OCI-LY1 (cell line): Measurements from ENCODE around the gene SUFU.
A peak's percentile ranks its signal among the peaks of the same experiment; 100 is the strongest.

ENCODE experiments used
- H2AFZ ChIP-seq: fragments of 200-600 bp; sonication (generic), shearing (Covaris generic); 2 replicates; pipeline ENCODE4 v1.6.0; 2014; ENCODE audit warnings: antibody characterized with exemption, mild to moderate bottlenecking, low read length
- H3F3A ChIP-seq: fragments of 200-600 bp; sonication (generic), shearing (Covaris generic); 2 replicates; pipeline ENCODE4 v1.6.0; 2014; ENCODE audit warnings: mild to moderate bottlenecking, antibody characterized with exemption, low read length, moderate library complexity; ENCODE audit not compliant: insufficient read depth
- H3K27ac ChIP-seq: fragments of 200-600 bp; sonication (generic); 2 replicates; pipeline ENCODE4 v1.5.1; 2014; ENCODE audit warnings: low read length, mixed run types, mild to moderate bottlenecking, low read depth; ENCODE audit not compliant: poor library complexity, severe bottlenecking
- H3K27me3 ChIP-seq: fragments of 200-600 bp; sonication (generic); 2 replicates; pipeline ENCODE4 v1.6.0; 2014; ENCODE audit warnings: antibody characterized with exemption, mild to moderate bottlenecking, low read length, moderate library complexity; ENCODE audit not compliant: insufficient read depth
- H3K36me3 ChIP-seq: fragments of 200-600 bp; sonication (generic); 2 replicates; pipeline ENCODE4 v1.6.1; 2014; ENCODE audit warnings: mild to moderate bottlenecking, antibody characterized with exemption, low read length, moderate library complexity, mixed read lengths; ENCODE audit not compliant: insufficient read depth
- H3K4me1 ChIP-seq: fragments of 200-600 bp; sonication (generic); 2 replicates; pipeline ENCODE4 v1.5.1; 2014; ENCODE audit warnings: mild to moderate bottlenecking, low read length, moderate library complexity; ENCODE audit not compliant: insufficient read depth, severe bottlenecking
- H3K4me2 ChIP-seq: fragments of 200-600 bp; sonication (generic), shearing (Covaris generic); 2 replicates; pipeline ENCODE4 v1.6.1; 2014; ENCODE audit warnings: low read length
- H3K4me3 ChIP-seq: fragments of 200-600 bp; sonication (generic); 2 replicates; pipeline ENCODE4 v1.5.1; 2014; ENCODE audit warnings: low read length, low read depth, mild to moderate bottlenecking, mixed read lengths; ENCODE audit not compliant: poor library complexity, severe bottlenecking
- H3K79me2 ChIP-seq: fragments of 200-600 bp; shearing (Covaris generic); 2 replicates; pipeline ENCODE4 v1.6.1; 2016; ENCODE audit warnings: mixed run types, low read length, mixed read lengths; ENCODE audit not compliant: insufficient read depth
- H3K9ac ChIP-seq: fragments of 200-600 bp; sonication (generic), shearing (Covaris generic); 2 replicates; pipeline ENCODE4 v1.6.1; 2014; ENCODE audit warnings: mild to moderate bottlenecking, low read length, mixed read lengths
- H3K9me2 ChIP-seq: fragments of 200-600 bp; sonication (generic), shearing (Covaris generic); 2 replicates; pipeline ENCODE4 v1.6.1; 2014; ENCODE audit warnings: low read depth, mild to moderate bottlenecking, low read length, mixed read lengths
- H3K9me3 ChIP-seq: fragments of 200-600 bp; shearing (Covaris generic); 2 replicates; pipeline ENCODE4 v1.6.1; 2014; ENCODE audit warnings: low read length, mixed read lengths
- H4K20me1 ChIP-seq: fragments of 200-600 bp; sonication (generic), shearing (Covaris generic); 2 replicates; pipeline ENCODE4 v1.6.0; 2016; ENCODE audit warnings: mild to moderate bottlenecking, low read length; ENCODE audit not compliant: insufficient read depth
- EZH2 ChIP-seq: fragments of 200-600 bp; sonication (generic), shearing (Covaris generic); IDR thresholded peaks from 2 replicates; pipeline ENCODE4 v1.8.0; 2017; ENCODE audit warnings: borderline replicate concordance, mixed run types, mild to moderate bottlenecking, antibody characterized with exemption, low read length, moderate library complexity, mixed read lengths
- TF ChIP-seq, protein P1 (sequence below): fragments of 200-600 bp; sonication (generic), shearing (Covaris generic); IDR thresholded peaks from 2 replicates; pipeline ENCODE4 v1.5.1; 2017; ENCODE audit warnings: mild to moderate bottlenecking, antibody characterized with exemption, low read length, moderate library complexity, mixed read lengths

Gene SUFU

DNA sequence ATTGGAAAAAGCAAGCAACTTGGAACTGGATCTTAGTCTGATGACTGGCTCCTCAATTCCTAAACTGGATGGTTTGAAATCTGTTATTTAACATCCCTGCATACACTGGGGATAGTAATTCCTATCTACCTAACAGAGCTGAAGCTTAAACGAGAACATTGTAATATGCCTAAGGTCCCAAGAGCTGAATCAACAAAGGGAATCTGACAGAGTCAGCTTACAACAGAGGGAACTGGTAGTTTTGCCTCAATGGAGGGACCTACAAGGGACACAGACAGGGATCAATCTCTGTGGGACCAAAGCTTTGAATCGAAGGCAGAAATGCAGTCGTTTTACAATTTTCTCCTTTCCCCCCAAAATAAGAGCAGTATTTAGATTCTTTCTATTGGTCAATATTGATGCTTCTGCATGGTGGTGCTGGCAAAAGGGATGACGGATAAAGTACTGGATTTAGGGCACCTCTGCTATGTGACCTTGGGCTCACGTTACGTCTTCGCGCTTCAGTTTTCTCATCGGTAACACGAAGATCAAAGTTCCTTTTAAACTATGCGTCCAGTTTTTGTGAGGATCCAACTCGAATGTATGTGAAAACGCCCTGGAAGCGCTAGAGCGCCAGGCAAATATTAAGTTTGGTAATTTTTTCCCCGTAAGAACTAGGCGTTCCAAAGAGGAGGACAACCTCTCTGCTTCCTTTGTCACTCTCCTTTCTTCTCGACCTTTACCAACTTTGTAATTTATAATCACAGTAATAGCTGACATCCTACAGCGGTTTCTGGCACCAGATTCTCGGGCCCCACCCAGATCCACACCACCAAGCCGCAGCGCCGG is 2.4 kb upstream of the SUFU start:
- peaks cover 26% of the 10 kb centered on the region for H3K4me1 ChIP-seq
- H3K4me2 ChIP-seq = peak overlapping the region; percentile 90
- no peaks in the 10 kb centered on the region for H3F3A ChIP-seq
- H3K9me3 ChIP-seq = no peaks in the 10 kb centered on the region
- H3K27ac ChIP-seq = no peak overlapping the region
- no peak for TF ChIP-seq EZH2
- TF ChIP-seq, protein P1, sequence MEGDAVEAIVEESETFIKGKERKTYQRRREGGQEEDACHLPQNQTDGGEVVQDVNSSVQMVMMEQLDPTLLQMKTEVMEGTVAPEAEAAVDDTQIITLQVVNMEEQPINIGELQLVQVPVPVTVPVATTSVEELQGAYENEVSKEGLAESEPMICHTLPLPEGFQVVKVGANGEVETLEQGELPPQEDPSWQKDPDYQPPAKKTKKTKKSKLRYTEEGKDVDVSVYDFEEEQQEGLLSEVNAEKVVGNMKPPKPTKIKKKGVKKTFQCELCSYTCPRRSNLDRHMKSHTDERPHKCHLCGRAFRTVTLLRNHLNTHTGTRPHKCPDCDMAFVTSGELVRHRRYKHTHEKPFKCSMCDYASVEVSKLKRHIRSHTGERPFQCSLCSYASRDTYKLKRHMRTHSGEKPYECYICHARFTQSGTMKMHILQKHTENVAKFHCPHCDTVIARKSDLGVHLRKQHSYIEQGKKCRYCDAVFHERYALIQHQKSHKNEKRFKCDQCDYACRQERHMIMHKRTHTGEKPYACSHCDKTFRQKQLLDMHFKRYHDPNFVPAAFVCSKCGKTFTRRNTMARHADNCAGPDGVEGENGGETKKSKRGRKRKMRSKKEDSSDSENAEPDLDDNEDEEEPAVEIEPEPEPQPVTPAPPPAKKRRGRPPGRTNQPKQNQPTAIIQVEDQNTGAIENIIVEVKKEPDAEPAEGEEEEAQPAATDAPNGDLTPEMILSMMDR = no peak
- peak overlapping the region; percentile 90 for H3K4me3 ChIP-seq
- H4K20me1 ChIP-seq = no peaks in the 10 kb centered on the region
- H3K36me3 ChIP-seq = no peaks in the 10 kb centered on the region
- peaks cover 47% of the 10 kb centered on the region for H3K79me2 ChIP-seq
- H3K9me2 ChIP-seq = no peaks in the 10 kb centered on the region
- no peak overlapping the region for H2AFZ ChIP-seq
- no peaks in the 10 kb centered on the region for H3K27me3 ChIP-seq
- peak overlapping the region; percentile 79 for H3K9ac ChIP-seq

DNA sequence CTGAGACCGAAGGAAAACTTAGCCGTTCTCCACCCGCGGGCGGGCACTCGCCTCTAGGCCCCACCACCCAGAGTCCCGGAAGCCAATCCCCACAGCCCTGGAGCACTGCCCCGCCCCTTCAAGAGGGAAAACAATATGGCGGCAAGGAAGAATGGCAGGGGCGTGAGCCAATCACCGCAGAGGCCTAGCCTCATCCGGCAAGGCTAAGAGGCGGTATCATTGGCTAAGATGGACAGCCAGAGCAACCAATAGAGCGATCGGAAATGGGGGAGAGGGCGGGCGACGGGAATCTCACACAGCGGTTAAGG is 1.8 kb upstream of the SUFU start:
- Histone ChIP-seq H2AFZ (no peak overlapping the region), H3K4me1 (peaks cover 26% of the 10 kb centered on the region), H3K9me2 (no peaks in the 10 kb centered on the region), H3K27ac (peak overlapping the region; percentile 56), H3K27me3 (no peaks in the 10 kb centered on the region), H3F3A (no peaks in the 10 kb centered on the region), H3K4me2 (peak overlapping the region; percentile 90), H3K4me3 (peak overlapping the region; percentile 90), H4K20me1 (no peaks in the 10 kb centered on the region), H3K9ac (peak overlapping the region; percentile 87), H3K9me3 (no peaks in the 10 kb centered on the region), H3K36me3 (no peaks in the 10 kb centered on the region), H3K79me2 (peaks cover 44% of the 10 kb centered on the region)
- no peak for TF ChIP-seq EZH2
- TF ChIP-seq, protein P1 = no peak

DNA sequence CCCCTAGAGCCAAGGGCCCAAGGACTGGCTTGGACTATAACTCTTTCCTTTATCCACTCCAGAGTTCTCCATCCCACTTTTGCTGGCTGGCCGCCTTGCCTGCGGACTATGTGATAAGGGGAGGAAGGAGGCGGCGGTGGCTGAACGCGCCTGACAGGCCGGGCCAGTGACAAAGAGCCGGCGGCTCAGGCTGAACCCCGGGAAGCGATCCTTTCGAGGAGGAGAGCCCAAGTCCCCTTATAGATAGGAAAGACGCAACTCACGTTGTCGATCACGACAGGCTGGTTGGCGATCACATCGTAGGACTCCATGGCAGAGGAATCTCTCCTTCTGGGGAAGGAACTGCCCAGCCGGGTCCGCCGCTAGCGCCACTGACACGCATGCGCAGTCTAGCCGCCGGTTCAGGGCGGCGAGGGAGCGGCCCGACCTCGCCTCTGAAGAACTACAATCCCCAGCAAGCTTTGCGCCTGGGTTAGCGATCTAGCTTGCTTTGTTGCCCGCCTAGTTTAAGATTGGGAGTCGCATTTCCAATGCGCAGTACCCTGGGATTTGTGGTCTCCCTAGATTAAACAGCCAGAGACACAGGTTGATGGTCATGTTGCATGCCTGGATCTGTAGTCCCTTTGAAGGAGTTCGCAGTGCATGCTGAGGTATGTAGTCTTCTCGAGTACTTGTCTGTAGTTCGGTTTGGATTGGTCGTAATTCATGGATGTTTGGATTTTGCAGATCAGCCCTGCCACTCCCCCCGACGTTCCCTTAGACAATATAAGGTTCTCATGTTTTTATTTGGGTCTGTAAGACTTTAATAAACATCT is 1.2 kb upstream of the SUFU start, which contains the start of gene ACTR1A:
TSS of gene ACTR1A (minus strand) at position 376 of the 815 bp plus-strand sequence. CDS start at position 311, 65 bp downstream.
- H3F3A ChIP-seq = no peaks in the 10 kb centered on the region
- H3K9me2 ChIP-seq = no peaks in the 10 kb centered on the region
- H3K9me3 ChIP-seq = no peaks in the 10 kb centered on the region
- peak within 1 kb of the TSS; percentile 87 for H3K9ac ChIP-seq
- H3K36me3 ChIP-seq = no peaks in the 10 kb centered on the region
- TF ChIP-seq, protein P1 = no peak
- no peak for TF ChIP-seq EZH2
- peaks cover 38% of the 10 kb centered on the region for H3K79me2 ChIP-seq
- H4K20me1 ChIP-seq = no peaks in the 10 kb centered on the region
- H3K27me3 ChIP-seq = no peaks in the 10 kb centered on the region
- peak within 1 kb of the TSS; percentile 90 for H3K4me2 ChIP-seq
- peak within 1 kb of the TSS; percentile 56 for H3K27ac ChIP-seq
- peak within 1 kb of the TSS; percentile 90 for H3K4me3 ChIP-seq
- peak within 1 kb of the TSS; percentile 41; the same call in 1 of the 2 replicates for H2AFZ ChIP-seq
- peaks cover 26% of the 10 kb centered on the region for H3K4me1 ChIP-seq
